GM21360 (cell line): ENCODE data around the gene PLBD1.
A peak's percentile ranks its signal among the peaks of the same experiment; 100 is the strongest.

Experiments used
- ATAC-seq: cut with Tn5 transposase; IDR thresholded peaks from one replicate; pipeline ENCODE4 v1.9.1; 2021; ENCODE audit warnings: mild to moderate bottlenecking, moderate library complexity; ENCODE audit not compliant: unreplicated experiment

Gene PLBD1

GRCh38 chr12:14567351-14568162 is at the start of gene PLBD1:
Gene PLBD1, minus strand, starts transcription at chr12:14567883. Its CDS starts 187 bp downstream, at chr12:14567696.
- peak; percentile 57 for ATAC-seq

- ATAC-seq, result peak; percentile 59
These were observed 47.0 kb upstream of the PLBD1 start for GRCh38 chr12:14614704-14615121.

- peak; percentile 92 for ATAC-seq
These were observed 46.0 kb upstream of the PLBD1 start for GRCh38 chr12:14613718-14614117.

GRCh38 chr12:14612898-14613445 is 45.3 kb upstream of the PLBD1 start:
- no peak for ATAC-seq

- ATAC-seq, result no peak
These were observed 44.6 kb upstream of the PLBD1 start for GRCh38 chr12:14612250-14612649.

- ATAC-seq, result no peak
These were observed 44.0 kb upstream of the PLBD1 start for GRCh38 chr12:14611640-14612203.

- ATAC-seq, result no peak
These were observed 39.9 kb upstream of the PLBD1 start for GRCh38 chr12:14607568-14607967.

- no peak for ATAC-seq
These were observed 37.8 kb upstream of the PLBD1 start for GRCh38 chr12:14605401-14605989.

GRCh38 chr12:14601692-14602478 is 34.2 kb upstream of the PLBD1 start:
- ATAC-seq, result no peak

GRCh38 chr12:14597480-14597879 is 29.8 kb upstream of the PLBD1 start:
- no peak for ATAC-seq

GRCh38 chr12:14591719-14592118 is 24.0 kb upstream of the PLBD1 start:
- no peak for ATAC-seq

- ATAC-seq, result no peak
These were observed 21.7 kb upstream of the PLBD1 start for GRCh38 chr12:14589169-14590004.

- ATAC-seq, result no peak
These were observed 20.9 kb upstream of the PLBD1 start for GRCh38 chr12:14588571-14588970.

- ATAC-seq, result no peak
These were observed 11.0 kb upstream of the PLBD1 start for GRCh38 chr12:14578646-14579045.

- ATAC-seq, result no peak
These were observed 9.7 kb upstream of the PLBD1 start for GRCh38 chr12:14577344-14577743.

- no peak for ATAC-seq
These were observed 9.2 kb upstream of the PLBD1 start for GRCh38 chr12:14576896-14577295.

GRCh38 chr12:14575585-14575984 is 7.9 kb upstream of the PLBD1 start:
- ATAC-seq, result no peak

- no peak for ATAC-seq
These were observed 5.4 kb upstream of the PLBD1 start for GRCh38 chr12:14573118-14573517.

- no peak for ATAC-seq
These were observed 4.7 kb upstream of the PLBD1 start for GRCh38 chr12:14572401-14572800.

GRCh38 chr12:14571779-14572178 is 4.1 kb upstream of the PLBD1 start:
- no peak for ATAC-seq
